Aorta (tissue), 5 donors: ENCODE results near the gene MDK. TPM values are rescaled to one million over a fixed set of nuclear protein-coding genes. Genes with fewer than 3 reads are reported as not detected.

ENCODE experiments used
- ATAC-seq: fragments of 200-7000 bp; cut with Tn5 transposase; one replicate; pipeline ENCODE4 v1.9.1; 2022; ENCODE audit warnings: moderate library complexity; ENCODE audit not compliant: low FRiP score
- DNase-seq, 2 donors: peaks; one replicate each; pipeline ENCODE4 v3.0.0-alpha.2; 2020
- H3K27ac ChIP-seq, 2 donors: one replicate each; pipeline ENCODE4 v1.5.1; 2013; ENCODE audit warnings: low read length in 2 of 2, mild to moderate bottlenecking in 2 of 2, moderate library complexity in 2 of 2, control low read depth in 1 of 2, inconsistent platforms in 1 of 2, low read depth in 1 of 2
- H3K27me3 ChIP-seq, 2 donors: one replicate each; pipeline ENCODE4 v1.6.1; 2013; ENCODE audit warnings: control low read depth in 1 of 2, low read length in 1 of 2, mild to moderate bottlenecking in 1 of 2, moderate library complexity in 1 of 2; ENCODE audit not compliant: insufficient read depth in 2 of 2, control insufficient read depth in 1 of 2
- H3K36me3 ChIP-seq, 2 donors: one replicate each; pipeline ENCODE4 v1.6.1; 2013; ENCODE audit warnings: control low read depth in 1 of 2, low read length in 1 of 2, mild to moderate bottlenecking in 1 of 2; ENCODE audit not compliant: insufficient read depth in 2 of 2, control insufficient read depth in 1 of 2
- H3K4me1 ChIP-seq, 2 donors: one replicate each; pipeline ENCODE4 v1.6.1; 2013; ENCODE audit warnings: low read length in 2 of 2, control low read depth in 1 of 2, mild to moderate bottlenecking in 1 of 2, moderate library complexity in 1 of 2; ENCODE audit not compliant: insufficient read depth in 2 of 2, control insufficient read depth in 1 of 2
- H3K4me3 ChIP-seq, 2 donors: one replicate each; pipeline ENCODE4 v1.5.1; 2013; ENCODE audit warnings: low read length in 2 of 2, control low read depth in 1 of 2, mild to moderate bottlenecking in 1 of 2
- H3K9me3 ChIP-seq: one replicate; pipeline ENCODE4 v1.6.1; 2013; ENCODE audit warnings: mild to moderate bottlenecking, low read length; ENCODE audit not compliant: control insufficient read depth
- WGBS, 2 donors: extraction: QIAGEN DNeasy Blood & Tissue Kit; methylation state at CpG; one replicate each; pipeline ENCODE4 v1.1.7; 2013; 5-methylcytosine and 5-hydroxymethylcytosine counted together
- intact Hi-C, 2 donors: fragments of 100-400 bp; cut with DNase I; formaldehyde crosslinking; loops; one replicate each; pipeline versions ENCODE4 v1.14.2 to v1.15.0; 2022
- polyA plus RNA-seq, 2 donors: library from polyadenylated mRNA; stranded (reverse); fragments of 200-250 nt; gene quantifications; one replicate each; pipeline ENCODE4 v1.2.3, GENCODE V29; 2013
- total RNA-seq, 2 donors: library from RNA; stranded (reverse); fragmentation: NEBNext Ultra II Directional; extraction: Animal tissue kit (Norgen Biotek cat#: 25700); gene quantifications; one replicate each; pipeline ENCODE4 v1.2.1, GENCODE V29; 2021
- donor health status: healthy with polysubstance abuse.
- donor health status: Bipolar disorder and iron deficiency.
- donor health status: DM: no; HTN: no; CAD: no.
- donor health status: DM: no; HTN: no; CAD: no.
- donor health status: DM: yes; HTN: yes; CAD: no.

The MDK gene
- total and polyA plus RNA-seq, 4 donors, result 11.8 to 40.3 (median 19.6) TPM

DNA sequence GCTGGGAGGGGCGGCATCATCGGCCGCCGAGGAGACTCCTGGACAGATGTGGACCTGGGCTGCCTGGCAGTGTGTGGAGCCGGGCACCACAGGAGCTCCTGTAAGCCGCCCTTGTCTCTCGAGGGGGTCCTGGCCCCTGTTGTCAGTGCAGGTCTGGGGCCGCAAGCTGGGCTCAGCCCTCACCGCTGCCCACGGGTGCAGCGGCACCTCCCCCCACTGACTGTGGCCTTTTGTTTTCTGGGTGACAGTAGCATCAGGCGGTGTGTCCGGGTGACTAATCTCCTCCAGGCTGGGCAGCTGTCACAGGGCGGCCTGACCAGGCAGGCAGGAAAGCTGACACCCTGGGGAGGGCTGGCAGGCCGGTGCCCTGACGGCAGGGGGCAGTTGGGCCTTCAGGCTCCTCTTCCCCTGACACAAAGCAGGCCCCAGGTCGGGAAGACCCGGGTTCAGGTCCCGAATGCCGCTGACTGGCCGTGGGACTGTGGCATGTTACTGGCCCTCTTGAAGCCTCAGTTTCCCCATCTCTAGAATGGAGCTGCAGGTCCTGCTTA lies 17.9 kb upstream of the MDK start:
- Histone ChIP-seq H3K27ac (no peak overlapping the region), H3K4me1 (no peaks in the 10 kb centered on the region), H3K9me3 (no peaks in the 10 kb centered on the region), H3K4me3 (no peak overlapping the region), H3K36me3 (no peaks in the 10 kb centered on the region), H3K27me3 (no peaks in the 10 kb centered on the region)
- ATAC-seq (peak; percentile 10), DNase-seq (peak in 1 of 2 donors; percentile 75)
- 81 to 82% methylated on average over 18 to 21 of the region's 21 CpGs for WGBS, 2 donors
- intact Hi-C loops, result no loop called here

DNA sequence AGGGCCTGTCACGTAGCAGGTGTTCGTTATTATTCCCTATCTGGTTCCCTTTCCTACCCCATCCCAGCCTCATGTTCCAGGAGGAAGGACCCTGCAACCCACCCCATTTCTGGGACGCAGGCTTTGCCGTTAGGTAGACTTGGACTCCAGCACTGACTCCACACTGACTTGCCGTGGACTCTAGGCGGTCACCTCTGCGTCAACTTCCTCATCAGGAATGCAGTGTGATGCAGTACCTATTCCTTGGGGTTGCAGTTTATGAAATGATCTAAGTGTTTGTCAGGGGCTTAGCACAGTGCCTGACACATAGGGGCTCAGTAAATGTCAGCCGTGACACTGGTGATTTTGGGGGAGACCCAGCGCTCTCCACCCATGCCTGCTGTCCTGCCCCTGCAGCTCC lies 17.4 kb upstream of the MDK start:
- ATAC-seq, result no peak
- 90 to 94% methylated on average over 9 of the region's 9 CpGs for WGBS, 2 donors
- no peaks in the 10 kb centered on the region for H3K27me3 ChIP-seq
- H3K4me1 ChIP-seq, result no peaks in the 10 kb centered on the region
- intact Hi-C loops, result no loop called here
- no peak overlapping the region for H3K4me3 ChIP-seq
- DNase-seq, result no peak
- no peaks in the 10 kb centered on the region for H3K36me3 ChIP-seq
- H3K27ac ChIP-seq, result no peak overlapping the region
- no peaks in the 10 kb centered on the region for H3K9me3 ChIP-seq

DNA sequence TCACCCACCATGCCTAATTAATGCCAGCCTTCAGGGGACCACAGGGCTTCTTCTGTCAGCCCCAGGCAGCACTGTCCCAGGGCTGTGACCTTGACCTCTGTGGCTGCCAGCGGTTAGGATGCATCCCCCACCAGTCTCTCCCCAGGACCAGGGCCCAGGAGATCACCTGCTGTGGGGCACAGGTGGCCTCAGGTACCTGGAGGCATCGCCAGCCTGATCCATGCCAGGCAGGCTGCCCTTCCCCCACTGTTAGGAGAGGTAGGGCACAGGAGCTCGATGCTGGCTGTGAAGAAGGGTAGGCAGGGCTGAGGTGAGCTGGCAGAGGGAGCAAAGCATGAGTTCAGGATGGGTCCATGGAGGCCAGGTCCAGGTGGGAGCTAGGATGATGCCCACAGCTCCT lies 16.7 kb upstream of the MDK start:
- ATAC-seq (no peak), DNase-seq (no peak)
- Histone ChIP-seq H3K27me3 (no peaks in the 10 kb centered on the region), H3K4me3 (no peak overlapping the region), H3K36me3 (no peaks in the 10 kb centered on the region), H3K27ac (no peak overlapping the region), H3K9me3 (no peaks in the 10 kb centered on the region), H3K4me1 (no peaks in the 10 kb centered on the region)
- 90% methylated on average over 3 of the region's 3 CpGs for WGBS, 2 donors
- intact Hi-C loops, result no loop called here

DNA sequence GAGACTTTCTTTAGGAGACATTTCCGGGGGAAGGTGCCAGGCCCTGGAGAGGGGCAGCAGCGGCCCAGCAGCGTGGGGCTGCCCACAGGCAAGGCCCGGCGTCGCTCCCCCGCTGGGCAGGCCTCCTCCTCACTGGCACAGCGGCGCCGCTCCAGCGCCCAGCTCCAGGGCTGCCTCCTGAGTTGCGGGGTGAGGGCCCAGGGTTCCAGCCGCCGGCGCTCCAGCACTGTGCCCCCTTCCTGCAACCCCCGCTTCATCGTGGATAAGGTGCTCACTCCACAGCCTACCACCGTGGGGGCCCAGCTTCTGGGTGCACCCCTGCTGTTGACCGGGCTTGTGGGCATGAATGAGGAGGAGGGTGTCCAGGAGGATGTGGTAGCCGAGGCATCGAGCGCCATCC lies 15.2 kb upstream of the MDK start:
- ATAC-seq, result no peak
- no peaks in the 10 kb centered on the region for H3K36me3 ChIP-seq
- no peak overlapping the region for H3K4me3 ChIP-seq
- H3K27ac ChIP-seq, result no peak overlapping the region
- intact Hi-C loops, result no loop called here
- H3K27me3 ChIP-seq, result no peaks in the 10 kb centered on the region
- DNase-seq, result no peak
- H3K4me1 ChIP-seq, result no peaks in the 10 kb centered on the region
- 89 to 92% methylated on average over 22 of the region's 22 CpGs for WGBS, 2 donors
- no peaks in the 10 kb centered on the region for H3K9me3 ChIP-seq

DNA sequence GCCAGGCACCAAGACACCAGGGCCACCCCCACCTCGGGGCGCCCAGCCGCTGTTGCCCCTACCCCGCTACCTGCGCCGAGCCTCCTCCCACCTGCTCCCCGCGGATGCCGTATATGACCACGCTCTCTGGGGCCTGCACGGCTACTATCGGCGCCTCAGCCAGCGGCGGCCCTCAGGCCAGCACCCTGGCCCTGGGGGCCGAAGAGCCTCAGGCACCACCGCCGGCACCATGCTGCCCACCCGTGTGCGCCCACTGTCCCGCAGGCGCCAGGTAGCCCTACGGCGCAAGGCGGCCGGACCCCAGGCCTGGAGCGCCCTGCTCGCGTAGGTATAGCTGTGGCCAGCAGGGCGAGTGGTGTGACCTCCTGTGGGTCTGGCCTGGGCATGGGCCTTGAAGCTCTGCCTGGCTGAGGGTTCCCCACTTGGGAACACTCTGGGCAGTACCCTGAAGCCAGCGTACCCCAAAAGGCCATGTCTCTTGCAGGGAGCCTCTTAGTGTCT lies 14.8 kb upstream of the MDK start:
- Histone ChIP-seq H3K36me3 (no peaks in the 10 kb centered on the region), H3K27me3 (no peaks in the 10 kb centered on the region), H3K4me3 (no peak overlapping the region), H3K9me3 (no peaks in the 10 kb centered on the region), H3K4me1 (no peaks in the 10 kb centered on the region), H3K27ac (no peak overlapping the region)
- DNase-seq (no peak), ATAC-seq (no peak)
- intact Hi-C loops, result no loop called here
- 93 to 95% methylated on average over 31 of the region's 31 CpGs for WGBS, 2 donors

DNA sequence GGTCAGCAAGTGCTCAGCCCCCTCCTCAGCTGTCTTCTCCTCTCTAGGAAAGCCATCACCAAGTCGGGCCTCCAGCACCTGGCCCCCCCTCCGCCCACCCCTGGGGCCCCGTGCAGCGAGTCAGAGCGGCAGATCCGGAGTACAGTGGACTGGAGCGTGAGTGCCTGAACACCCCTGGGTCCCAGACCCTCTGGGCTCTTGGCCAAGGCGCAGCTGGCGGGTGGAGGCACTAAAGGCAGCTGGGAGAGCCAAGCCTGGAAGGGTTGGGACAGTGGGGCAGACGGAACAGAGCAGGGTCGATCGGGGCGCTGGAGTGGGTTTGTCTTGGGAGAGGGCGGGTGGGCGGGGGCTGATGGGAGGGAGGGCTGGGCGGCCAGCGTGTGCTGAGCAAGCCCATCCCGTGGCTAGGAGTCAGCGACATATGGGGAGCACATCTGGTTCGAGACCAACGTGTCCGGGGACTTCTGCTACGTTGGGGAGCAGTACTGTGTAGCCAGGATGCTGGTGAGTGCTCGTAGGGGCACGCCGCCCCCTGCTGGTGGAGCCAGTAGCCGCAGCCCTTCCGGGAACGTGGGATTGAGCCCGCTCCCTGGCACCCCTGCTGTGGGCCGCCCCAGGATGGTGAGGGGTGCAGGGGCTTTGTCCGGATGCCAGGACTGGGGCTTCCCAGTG lies 14.1 kb upstream of the MDK start:
- Histone ChIP-seq H3K27me3 (no peaks in the 10 kb centered on the region), H3K4me3 (no peak overlapping the region), H3K36me3 (no peaks in the 10 kb centered on the region), H3K27ac (no peak overlapping the region), H3K9me3 (no peaks in the 10 kb centered on the region), H3K4me1 (no peaks in the 10 kb centered on the region)
- intact Hi-C loops, result no loop called here
- ATAC-seq (peak; percentile 84), DNase-seq (peak in 1 of 2 donors; percentile 89)
- WGBS, 2 donors, result 18 to 24% methylated on average over 27 to 32 of the region's 32 CpGs

DNA sequence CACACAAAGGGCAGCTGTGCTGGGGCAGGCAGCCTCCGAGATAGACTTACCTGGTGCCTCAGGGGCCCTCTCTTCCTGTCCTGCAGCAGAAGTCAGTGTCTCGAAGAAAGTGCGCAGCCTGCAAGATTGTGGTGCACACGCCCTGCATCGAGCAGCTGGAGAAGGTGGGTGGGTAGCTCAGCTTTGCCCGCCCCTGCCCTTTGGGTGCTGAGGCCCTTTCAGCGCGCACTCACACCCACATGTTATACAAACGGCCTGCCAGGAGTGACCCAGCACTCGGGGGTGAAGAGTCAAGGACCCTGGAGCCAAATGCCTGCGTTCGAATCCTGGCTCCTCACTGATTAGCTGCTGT lies 13.6 kb upstream of the MDK start:
- Histone ChIP-seq H3K9me3 (no peaks in the 10 kb centered on the region), H3K4me3 (no peak overlapping the region), H3K27ac (no peak overlapping the region), H3K27me3 (no peaks in the 10 kb centered on the region), H3K36me3 (no peaks in the 10 kb centered on the region), H3K4me1 (no peaks in the 10 kb centered on the region)
- intact Hi-C loops, result no loop called here
- WGBS, 2 donors, result 78 to 81% methylated on average over 12 of the region's 12 CpGs
- DNase-seq (no peak), ATAC-seq (no peak)

DNA sequence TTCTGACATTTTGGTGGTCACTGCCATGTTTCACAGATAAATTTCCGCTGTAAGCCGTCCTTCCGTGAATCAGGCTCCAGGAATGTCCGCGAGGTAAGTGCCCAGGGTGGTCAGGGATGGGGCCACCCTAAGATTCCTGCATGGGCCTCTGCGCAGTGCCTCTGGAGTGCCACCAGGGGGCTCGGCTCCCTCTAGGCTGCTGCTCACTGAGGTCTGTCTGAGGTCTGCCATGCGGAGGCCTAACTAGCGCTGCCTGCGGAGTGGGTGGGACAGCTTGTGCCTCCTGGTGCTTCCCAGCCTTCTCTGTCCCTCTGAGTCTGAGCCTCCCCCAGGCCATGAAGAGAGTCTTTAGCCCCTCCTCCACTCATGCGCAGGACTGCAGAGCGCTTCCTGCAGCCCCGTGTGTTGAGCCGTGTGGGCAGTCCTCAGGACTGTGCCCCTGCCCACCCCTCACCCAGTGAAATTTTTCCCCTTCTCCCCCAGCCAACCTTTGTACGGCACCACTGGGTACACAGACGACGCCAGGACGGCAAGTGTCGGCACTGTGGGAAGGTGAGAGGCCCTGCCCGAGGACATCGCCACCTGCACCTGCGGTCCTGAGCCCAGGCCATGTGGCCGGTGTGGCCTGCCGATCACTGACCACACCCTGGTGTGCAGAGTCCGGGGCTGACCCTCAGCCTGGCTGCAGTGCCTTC lies 11.9 kb upstream of the MDK start:
- ATAC-seq (no peak), DNase-seq (no peak)
- WGBS, 2 donors, result 73% methylated on average over 25 of the region's 25 CpGs
- Histone ChIP-seq H3K36me3 (no peaks in the 10 kb centered on the region), H3K4me1 (no peaks in the 10 kb centered on the region), H3K4me3 (no peak overlapping the region), H3K9me3 (no peaks in the 10 kb centered on the region), H3K27me3 (no peaks in the 10 kb centered on the region), H3K27ac (no peak overlapping the region)
- intact Hi-C loops, result no loop called here

DNA sequence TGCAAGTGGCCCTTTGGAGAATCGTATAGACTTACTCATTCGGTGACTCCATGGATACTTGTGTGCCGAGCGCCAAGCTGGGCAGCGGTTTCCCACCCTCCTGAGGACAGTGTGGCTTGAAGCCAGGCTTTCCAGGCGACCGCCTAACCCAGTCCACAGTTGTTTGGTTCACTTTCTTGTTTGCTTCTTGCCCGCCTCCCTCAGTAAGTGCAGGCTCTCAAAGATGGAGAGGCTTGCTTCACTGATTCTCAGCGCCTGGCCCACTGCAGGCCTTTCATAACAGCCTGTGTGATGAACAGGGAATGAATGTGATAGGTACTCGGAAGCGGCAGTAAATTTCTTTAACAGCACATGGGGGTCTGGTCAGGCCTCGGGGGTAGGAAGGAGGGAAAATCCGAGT lies 11.2 kb upstream of the MDK start:
- Histone ChIP-seq H3K4me1 (no peaks in the 10 kb centered on the region), H3K27ac (no peak overlapping the region), H3K27me3 (no peaks in the 10 kb centered on the region), H3K4me3 (no peak overlapping the region), H3K9me3 (no peaks in the 10 kb centered on the region), H3K36me3 (no peaks in the 10 kb centered on the region)
- WGBS, 2 donors, result 89 to 90% methylated on average over 13 of the region's 13 CpGs
- ATAC-seq (no peak), DNase-seq (no peak)
- intact Hi-C loops, result no loop called here
